Measurements from ENCODE around the gene SLC22A12.

The SLC22A12 gene

GRCh38 chr11:64562723-64563351, 28.2 kb upstream of the SLC22A12 start:
- DNase-seq (ENCODE audit: low read depth in 1 of 2, low spot score in 1 of 2), result no peak

GRCh38 chr11:64563966-64564365, 27.1 kb upstream of the SLC22A12 start:
- no peak for DNase-seq (ENCODE audit: low read depth in 1 of 2, low spot score in 1 of 2)

- DNase-seq (ENCODE audit: low read depth in 1 of 2, low spot score in 1 of 2), result no peak
These were observed 26.6 kb upstream of the SLC22A12 start for GRCh38 chr11:64564419-64564818.

- DNase-seq (ENCODE audit: low read depth in 1 of 2, low spot score in 1 of 2), result no peak
These were observed 25.8 kb upstream of the SLC22A12 start for GRCh38 chr11:64564947-64565889.

GRCh38 chr11:64566042-64566914, 24.7 kb upstream of the SLC22A12 start:
- no peak for DNase-seq (ENCODE audit: low read depth in 1 of 2, low spot score in 1 of 2)

GRCh38 chr11:64566915-64567891, 23.8 kb upstream of the SLC22A12 start:
- no peak for DNase-seq (ENCODE audit: low read depth in 1 of 2, low spot score in 1 of 2)

- DNase-seq (ENCODE audit: low read depth in 1 of 2, low spot score in 1 of 2), result no peak
These were observed 22.9 kb upstream of the SLC22A12 start for GRCh38 chr11:64568041-64568571.

- no peak for DNase-seq (ENCODE audit: low read depth in 1 of 2, low spot score in 1 of 2)
These were observed 22.4 kb upstream of the SLC22A12 start for GRCh38 chr11:64568584-64569140.

GRCh38 chr11:64569300-64569970, 21.6 kb upstream of the SLC22A12 start:
- DNase-seq (ENCODE audit: low read depth in 1 of 2, low spot score in 1 of 2), result no peak

GRCh38 chr11:64570341-64570740, 20.7 kb upstream of the SLC22A12 start:
- DNase-seq (ENCODE audit: low read depth in 1 of 2, low spot score in 1 of 2), result no peak

- no peak for DNase-seq (ENCODE audit: low read depth in 1 of 2, low spot score in 1 of 2)
These were observed 20.0 kb upstream of the SLC22A12 start for GRCh38 chr11:64571050-64571409.

- no peak for DNase-seq (ENCODE audit: low read depth in 1 of 2, low spot score in 1 of 2)
These were observed 19.5 kb upstream of the SLC22A12 start for GRCh38 chr11:64571410-64572091.

- no peak for DNase-seq (ENCODE audit: low read depth in 1 of 2, low spot score in 1 of 2)
These were observed 18.9 kb upstream of the SLC22A12 start for GRCh38 chr11:64572143-64572542.

- DNase-seq (ENCODE audit: low read depth in 1 of 2, low spot score in 1 of 2), result no peak
These were observed 13.8 kb upstream of the SLC22A12 start for GRCh38 chr11:64577202-64577601.

GRCh38 chr11:64580412-64580811, 10.6 kb upstream of the SLC22A12 start:
- no peak for DNase-seq (ENCODE audit: low read depth in 1 of 2, low spot score in 1 of 2)

GRCh38 chr11:64581057-64581523, 9.9 kb upstream of the SLC22A12 start:
- no peak for DNase-seq (ENCODE audit: low read depth in 1 of 2, low spot score in 1 of 2)

- DNase-seq (ENCODE audit: low read depth in 1 of 2, low spot score in 1 of 2), result no peak
These were observed 8.1 kb upstream of the SLC22A12 start for GRCh38 chr11:64582885-64583284.

All from activated CD4-positive, alpha-beta T cell treated with anti-CD3 and anti-CD28 coated beads, Interleukin-2, amount 50 U/mL, for 24 hours (primary cell).